ENCODE measurements around the gene SETD5.
A peak's percentile ranks its signal among the peaks of the same experiment; 100 is the strongest.

SETD5 gene

GRCh38 chr3:9396632-9397331 is 633 bp upstream of the SETD5 start:
- TF ChIP-seq, protein P1, sequence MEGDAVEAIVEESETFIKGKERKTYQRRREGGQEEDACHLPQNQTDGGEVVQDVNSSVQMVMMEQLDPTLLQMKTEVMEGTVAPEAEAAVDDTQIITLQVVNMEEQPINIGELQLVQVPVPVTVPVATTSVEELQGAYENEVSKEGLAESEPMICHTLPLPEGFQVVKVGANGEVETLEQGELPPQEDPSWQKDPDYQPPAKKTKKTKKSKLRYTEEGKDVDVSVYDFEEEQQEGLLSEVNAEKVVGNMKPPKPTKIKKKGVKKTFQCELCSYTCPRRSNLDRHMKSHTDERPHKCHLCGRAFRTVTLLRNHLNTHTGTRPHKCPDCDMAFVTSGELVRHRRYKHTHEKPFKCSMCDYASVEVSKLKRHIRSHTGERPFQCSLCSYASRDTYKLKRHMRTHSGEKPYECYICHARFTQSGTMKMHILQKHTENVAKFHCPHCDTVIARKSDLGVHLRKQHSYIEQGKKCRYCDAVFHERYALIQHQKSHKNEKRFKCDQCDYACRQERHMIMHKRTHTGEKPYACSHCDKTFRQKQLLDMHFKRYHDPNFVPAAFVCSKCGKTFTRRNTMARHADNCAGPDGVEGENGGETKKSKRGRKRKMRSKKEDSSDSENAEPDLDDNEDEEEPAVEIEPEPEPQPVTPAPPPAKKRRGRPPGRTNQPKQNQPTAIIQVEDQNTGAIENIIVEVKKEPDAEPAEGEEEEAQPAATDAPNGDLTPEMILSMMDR (conservative IDR thresholded peaks at IDR 0.05; ENCODE audit: low read depth), result no peak
- ChIA-PET CTCF (interaction anchor here (0.6 kb wide), 1 partner anchor 34 kb away, joined by 3 read pairs; the partner anchor contains the start of gene THUMPD3), POLR2A (ENCODE audit: low non-redundant PET) (interaction anchor here (1.1 to 1.6 kb wide), 2 partner anchors 19 to 34 kb away, joined by 3 to 8 read pairs; partner anchors contain the start of gene THUMPD3)
- peak overlapping the region; percentile 99 for H3K27ac ChIP-seq
- DNase-seq (ENCODE audit: low spot score), result peak; percentile 88

GRCh38 chr3:9397906-9398699 is 688 bp downstream of the SETD5 start:
- TF ChIP-seq, protein P1 (conservative IDR thresholded peaks at IDR 0.05; ENCODE audit: low read depth), result no peak
- H3K27ac ChIP-seq, result peak overlapping the region; percentile 99
- no peak for DNase-seq (ENCODE audit: low spot score)
- CTCF ChIA-PET, result no interaction called here
- POLR2A ChIA-PET (ENCODE audit: low non-redundant PET), result interaction anchor here (1.1 kb wide), 1 partner anchor 18 kb away, joined by 3 read pairs; no protein-coding TSS in a partner anchor

DNA sequence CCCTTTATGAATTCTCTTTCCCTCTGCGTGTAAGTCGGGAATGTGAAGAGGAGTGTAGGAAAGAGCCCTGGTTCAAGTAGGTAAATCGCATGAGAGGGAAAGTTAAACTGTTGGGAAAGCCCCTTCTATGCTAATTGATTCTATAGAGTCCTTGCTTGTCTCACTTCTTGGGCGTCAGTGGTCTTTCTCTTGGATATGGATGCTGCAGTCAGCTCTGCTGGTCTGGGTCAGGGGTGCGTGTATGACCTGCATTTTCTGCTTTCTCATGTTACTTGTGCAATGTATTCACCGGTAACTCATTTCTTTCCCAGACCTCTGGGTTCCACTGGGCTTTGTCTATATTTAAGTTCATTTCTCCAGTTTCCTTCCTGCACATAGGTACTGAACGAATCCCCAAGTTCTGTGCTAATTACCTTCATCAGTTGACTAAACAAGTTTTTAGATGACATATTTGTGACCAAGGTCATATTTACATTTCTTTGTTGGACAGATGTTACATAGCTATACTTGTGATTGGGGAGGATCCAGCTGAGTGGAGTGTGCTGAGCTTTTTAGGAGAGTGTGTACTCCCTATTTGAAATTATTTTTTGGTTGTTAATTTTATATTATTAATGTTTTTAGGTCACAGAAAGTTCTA is 1.4 kb downstream of the SETD5 start:
- DNase-seq (ENCODE audit: low spot score), result no peak
- TF ChIP-seq, protein P1 (conservative IDR thresholded peaks at IDR 0.05; ENCODE audit: low read depth), result no peak
- CTCF ChIA-PET, result no interaction called here
- H3K27ac ChIP-seq, result peak overlapping the region; percentile 99
- POLR2A ChIA-PET (ENCODE audit: low non-redundant PET), result no interaction called here

- CTCF ChIA-PET, result no interaction called here
- POLR2A ChIA-PET (ENCODE audit: low non-redundant PET), result no interaction called here
- TF ChIP-seq, protein P1 (conservative IDR thresholded peaks at IDR 0.05; ENCODE audit: low read depth), result no peak
- peak overlapping the region; percentile 70; the same call in 1 of the 2 replicates for H3K27ac ChIP-seq
- no peak for DNase-seq (ENCODE audit: low spot score)
Measured at GRCh38 chr3:9399337-9399703, 1.9 kb downstream of the SETD5 start.

GRCh38 chr3:9399746-9400145 is 2.3 kb downstream of the SETD5 start:
- peak overlapping the region; percentile 70 for H3K27ac ChIP-seq
- ChIA-PET CTCF (interaction anchor here (0.6 kb wide), 1 partner anchor 25 kb away, joined by 3 read pairs; no protein-coding TSS in a partner anchor), POLR2A (ENCODE audit: low non-redundant PET) (no interaction called here)
- DNase-seq (ENCODE audit: low spot score), result peak; percentile 41
- TF ChIP-seq, protein P1 (conservative IDR thresholded peaks at IDR 0.05; ENCODE audit: low read depth), result no peak

DNA sequence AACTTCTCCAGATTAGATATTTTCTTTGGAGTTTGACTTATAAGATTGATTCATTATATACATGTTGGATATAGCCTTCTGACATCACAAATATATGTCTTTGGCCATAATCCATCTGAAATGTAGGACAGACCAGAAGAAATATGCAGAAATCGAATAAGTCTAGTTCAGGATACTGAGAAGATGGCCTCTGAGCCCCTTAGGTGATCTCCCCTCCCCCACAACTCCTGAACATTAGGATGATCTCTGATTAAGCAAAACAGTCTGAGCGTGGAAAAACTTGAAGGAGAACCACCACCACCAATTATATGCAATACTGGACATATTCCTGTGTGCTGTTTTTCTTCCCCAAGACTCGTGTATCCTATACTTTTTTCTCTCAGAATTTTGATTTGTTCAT is 3.2 kb downstream of the SETD5 start:
- no peak for DNase-seq (ENCODE audit: low spot score)
- POLR2A ChIA-PET (ENCODE audit: low non-redundant PET), result no interaction called here
- CTCF ChIA-PET, result no interaction called here
- H3K27ac ChIP-seq, result no peak overlapping the region
- TF ChIP-seq, protein P1 (conservative IDR thresholded peaks at IDR 0.05; ENCODE audit: low read depth), result no peak
